WTC11 (cell line): ENCODE measurements around the gene NXF1. TPM values are rescaled to one million over a fixed set of nuclear protein-coding genes. Genes with fewer than 3 reads are reported as not detected.
A peak's percentile ranks its signal among the peaks of the same experiment; 100 is the strongest.

Experiments
- CDX4 ChIP-seq: fragments of 250-450 bp; sonication (Bioruptor Pico); IDR thresholded peaks from 2 replicates; pipeline ENCODE4 v1.9.0; 2021; ENCODE audit warnings: moderate library complexity, mild to moderate bottlenecking, inconsistent platforms, borderline replicate concordance
- CREM ChIP-seq: sonication (generic); formaldehyde crosslinking; IDR thresholded peaks from 2 replicates; pipeline ENCODE4 v1.8.1; 2022; ENCODE audit warnings: mild to moderate bottlenecking, missing genetic modification reagents, moderate library complexity
- E2F1 ChIP-seq: sonication (generic); formaldehyde crosslinking; IDR thresholded peaks from 2 replicates; pipeline ENCODE4 v1.8.0; 2022; ENCODE audit warnings: mild to moderate bottlenecking, missing genetic modification reagents
- EMX1 ChIP-seq: fragments of 250-450 bp; sonication (Bioruptor Pico); IDR thresholded peaks from 2 replicates; pipeline ENCODE4 v1.8.0; 2021; ENCODE audit warnings: mild to moderate bottlenecking
- ERG ChIP-seq: fragments of 250-450 bp; sonication (Bioruptor Pico); IDR thresholded peaks from 2 replicates; pipeline ENCODE4 v1.8.0; 2021; ENCODE audit warnings: mild to moderate bottlenecking
- ETV6 ChIP-seq: sonication (generic); formaldehyde crosslinking; IDR thresholded peaks from 2 replicates; pipeline ENCODE4 v1.8.1; 2022; ENCODE audit warnings: mild to moderate bottlenecking, missing genetic modification reagents
- FOXK1 ChIP-seq: sonication (generic); formaldehyde crosslinking; IDR thresholded peaks from 2 replicates; pipeline ENCODE4 v1.8.0; 2022; ENCODE audit warnings: mild to moderate bottlenecking, moderate library complexity, missing genetic modification reagents
- FOXP4 ChIP-seq: sonication (generic); formaldehyde crosslinking; IDR thresholded peaks from 2 replicates; pipeline ENCODE4 v1.8.0; 2022; ENCODE audit warnings: mild to moderate bottlenecking, missing genetic modification reagents
- GTF2I ChIP-seq: fragments of 250-450 bp; sonication (Bioruptor Pico); conservative IDR thresholded peaks from 2 replicates; pipeline ENCODE4 v1.4.0; 2021; ENCODE audit warnings: mild to moderate bottlenecking
- HMGA2 ChIP-seq: fragments of 250-450 bp; sonication (Bioruptor Pico); IDR thresholded peaks from 2 replicates; pipeline ENCODE4 v1.4.0; 2021; ENCODE audit warnings: mild to moderate bottlenecking, moderate library complexity
- HMGXB4 ChIP-seq: sonication (generic); formaldehyde crosslinking; IDR thresholded peaks from 2 replicates; pipeline ENCODE4 v1.8.1; 2023; ENCODE audit warnings: mild to moderate bottlenecking, moderate library complexity, missing genetic modification reagents
- IRF1 ChIP-seq: sonication (generic); formaldehyde crosslinking; IDR thresholded peaks from 2 replicates; pipeline ENCODE4 v1.8.0; 2023; ENCODE audit warnings: missing genetic modification reagents
- MYBL2 ChIP-seq: sonication (generic); formaldehyde crosslinking; IDR thresholded peaks from 2 replicates; pipeline ENCODE4 v1.8.1; 2023; ENCODE audit warnings: mild to moderate bottlenecking, moderate library complexity, missing genetic modification reagents
- PRRX2 ChIP-seq: fragments of 250-450 bp; sonication (Bioruptor Pico); IDR thresholded peaks from 2 replicates; pipeline ENCODE4 v1.8.0; 2021; ENCODE audit warnings: mild to moderate bottlenecking
- TEAD1 ChIP-seq: sonication (generic); formaldehyde crosslinking; IDR thresholded peaks from 2 replicates; pipeline ENCODE4 v1.8.0; 2022; ENCODE audit warnings: mild to moderate bottlenecking, missing genetic modification reagents
- USF2 ChIP-seq: sonication (generic); formaldehyde crosslinking; IDR thresholded peaks from 2 replicates; pipeline ENCODE4 v1.8.1; 2023; ENCODE audit warnings: mild to moderate bottlenecking, missing genetic modification reagents, moderate library complexity
- ZNF121 ChIP-seq: sonication (generic); formaldehyde crosslinking; IDR thresholded peaks from 2 replicates; pipeline ENCODE4 v1.8.0; 2023; ENCODE audit warnings: missing genetic modification reagents
- ZNF281 ChIP-seq: sonication (generic); formaldehyde crosslinking; IDR thresholded peaks from 2 replicates; pipeline ENCODE4 v1.8.0; 2023; ENCODE audit warnings: mild to moderate bottlenecking, missing genetic modification reagents
- ZNF317 ChIP-seq: sonication (generic); formaldehyde crosslinking; IDR thresholded peaks from 2 replicates; pipeline ENCODE4 v1.8.1; 2023; ENCODE audit warnings: low read depth, mild to moderate bottlenecking, moderate library complexity, missing genetic modification reagents, borderline replicate concordance
- ZNF396 ChIP-seq: fragments of 250-450 bp; sonication (Bioruptor Pico); IDR thresholded peaks from 2 replicates; pipeline ENCODE4 v1.8.0; 2021; ENCODE audit warnings: mild to moderate bottlenecking, moderate library complexity, borderline replicate concordance
- ZNF532 ChIP-seq: fragments of 250-450 bp; sonication (Bioruptor Pico); IDR thresholded peaks from 2 replicates; pipeline ENCODE4 v1.9.0; 2021; ENCODE audit warnings: mild to moderate bottlenecking, borderline replicate concordance
- ZNF671 ChIP-seq: fragments of 250-450 bp; sonication (Bioruptor Pico); IDR thresholded peaks from 2 replicates; pipeline ENCODE4 v1.8.0; 2021; ENCODE audit warnings: mild to moderate bottlenecking
- total RNA-seq: library from RNA; stranded (reverse); gene quantifications from 3 replicates; pipeline ENCODE4 v1.2.3, GENCODE V29; 2021

The NXF1 gene
- total RNA-seq, 1 experiment from 2014 or later, result 43.2 TPM

- TF ChIP-seq CDX4, result peak; percentile 100
- peak; percentile 52; the same call in 1 of the 2 replicates for TF ChIP-seq USF2 (CRISPR knock-in tag)
- TF ChIP-seq TEAD1, result peak; percentile 97
- TF ChIP-seq EMX1 (CRISPR knock-in tag), result peak; percentile 100
- peak; percentile 100 for TF ChIP-seq ERG
- peak; percentile 90 for TF ChIP-seq FOXK1
- TF ChIP-seq ZNF396 (CRISPR knock-in tag), result no peak
- TF ChIP-seq ZNF532 (CRISPR knock-in tag), result peak; percentile 100
- peak; percentile 98 for TF ChIP-seq ETV6
- no peak for TF ChIP-seq ZNF121
- TF ChIP-seq IRF1, result peak; percentile 92; the same call in 1 of the 2 replicates
- TF ChIP-seq ZNF671 (CRISPR knock-in tag), result peak; percentile 100
- TF ChIP-seq ZNF317 (CRISPR knock-in tag), result peak; percentile 71; the same call in 1 of the 2 replicates
- TF ChIP-seq PRRX2, result peak; percentile 100
- TF ChIP-seq FOXP4, result no peak; the same call in 1 of the 2 replicates
- TF ChIP-seq ZNF281, result peak; percentile 91
- TF ChIP-seq GTF2I (CRISPR knock-in tag), result peak; percentile 79; the same call in 1 of the 2 replicates
- peak; percentile 83 for TF ChIP-seq CREM (CRISPR knock-in tag)
- TF ChIP-seq MYBL2 (CRISPR knock-in tag), result peak; percentile 76
- peak; percentile 74 for TF ChIP-seq HMGA2 (CRISPR knock-in tag)
- no peak for TF ChIP-seq E2F1 (CRISPR knock-in tag)
- 0 out of 2 replicates have a peak, but pooled peaks have one; percentile 18 for TF ChIP-seq HMGXB4 (CRISPR knock-in tag)
Measured at GRCh38 chr11:62841361-62842170, 36.3 kb upstream of the NXF1 start (continued).
